VCaP (cell line): ENCODE data around the gene EEFSEC.

Experiments used
- H3K27ac ChIP-seq: fragments of 450-650 bp; 2 replicates; pipeline ENCODE4 v1.5.1; 2017
- CTCF ChIP-seq: fragments of 450-650 bp; conservative IDR thresholded peaks from 2 replicates; pipeline ENCODE4 v1.5.1; 2017; ENCODE audit warnings: mild to moderate bottlenecking, moderate library complexity

EEFSEC gene

GRCh38 chr3:128415200-128415772 is 262.0 kb downstream of the EEFSEC start:
- no peak for TF ChIP-seq CTCF
- H3K27ac ChIP-seq, result no peak overlapping the region

- no peak overlapping the region for H3K27ac ChIP-seq
- no peak for TF ChIP-seq CTCF
These were observed 262.7 kb downstream of the EEFSEC start for GRCh38 chr3:128415773-128416577.

GRCh38 chr3:128416578-128417211 is 263.4 kb downstream of the EEFSEC start:
- no peak for TF ChIP-seq CTCF
- no peak overlapping the region for H3K27ac ChIP-seq

- no peak overlapping the region for H3K27ac ChIP-seq
- no peak for TF ChIP-seq CTCF
These were observed 265.6 kb downstream of the EEFSEC start for GRCh38 chr3:128418900-128419299.

GRCh38 chr3:128419311-128419710 is 266.0 kb downstream of the EEFSEC start:
- no peak for TF ChIP-seq CTCF
- H3K27ac ChIP-seq, result no peak overlapping the region

GRCh38 chr3:128420289-128420688 is 267.0 kb downstream of the EEFSEC start:
- TF ChIP-seq CTCF, result no peak
- H3K27ac ChIP-seq, result no peak overlapping the region; the same call in 1 of the 2 replicates

- TF ChIP-seq CTCF, result no peak
- H3K27ac ChIP-seq, result no peak overlapping the region; the same call in 1 of the 2 replicates
These were observed 267.6 kb downstream of the EEFSEC start for GRCh38 chr3:128420720-128421438.
